Heart right ventricle (tissue), 16 donors: ENCODE data around the gene FXYD4. TPM values are rescaled to one million over a fixed set of nuclear protein-coding genes. Genes with fewer than 3 reads are reported as not detected.
A peak's percentile ranks its signal among the peaks of the same experiment; 100 is the strongest.

Experiments used
- ATAC-seq, 8 donors: fragments of 200-7000 bp; cut with Tn5 transposase; one replicate each; pipeline ENCODE4 v1.9.1; 2020; ENCODE audit warnings: mild to moderate bottlenecking in 8 of 8, moderate library complexity in 8 of 8, moderate number of reproducible peaks in 1 of 8
- DNase-seq, 2 donors: peaks; one replicate each; pipeline ENCODE4 v3.0.0-alpha.2; 2020
- H3K27ac ChIP-seq, 10 donors: fragments of 200-600 bp; sonication (generic) in 2 of 10; one replicate each; pipeline versions ENCODE4 v1.5.0 to v1.8.0; 2020 to 2022; ENCODE audit warnings: mild to moderate bottlenecking in 3 of 10
- H3K27me3 ChIP-seq, 7 donors: fragments of 200-600 bp; one replicate each; pipeline ENCODE4 v1.8.0; 2021 to 2022; ENCODE audit warnings: mild to moderate bottlenecking in 2 of 7
- H3K36me3 ChIP-seq, 9 donors: fragments of 200-600 bp; sonication (generic) in 1 of 9; one replicate each; pipeline versions ENCODE4 v1.5.0 to v1.8.0; 2020 to 2022; ENCODE audit warnings: mild to moderate bottlenecking in 2 of 9
- H3K4me1 ChIP-seq, 9 donors: fragments of 200-600 bp; sonication (generic) in 1 of 9; one replicate each; pipeline versions ENCODE4 v1.5.0 to v1.8.0; 2020 to 2022; ENCODE audit warnings: mild to moderate bottlenecking in 4 of 9
- H3K4me3 ChIP-seq, 10 donors: fragments of 200-600 bp; sonication (generic) in 2 of 10; one replicate each; pipeline versions ENCODE4 v1.5.0 to v1.8.0; 2020 to 2022; ENCODE audit warnings: mild to moderate bottlenecking in 7 of 10, moderate library complexity in 2 of 10
- H3K9me3 ChIP-seq, 11 donors: fragments of 200-600 bp in 10 of 11; sonication (generic) in 2 of 11; one replicate each; pipeline versions ENCODE4 v1.5.0 to v1.8.0; 2013 to 2022; ENCODE audit warnings: mild to moderate bottlenecking in 2 of 11, control low read depth in 1 of 11, moderate library complexity in 1 of 11
- WGBS, 2 donors: extraction: QIAGEN DNeasy Blood & Tissue Kit; methylation state at CpG; one replicate each; pipeline ENCODE4 v1.1.7; 2013; ENCODE audit warnings: inconsistent platforms in 1 of 2; 5-methylcytosine and 5-hydroxymethylcytosine counted together
- intact Hi-C, 10 donors: fragments of 100-400 bp; cut with DNase I; formaldehyde crosslinking; loops; one replicate each; pipeline versions ENCODE4 v1.11.1 to v1.14.2; 2022
- polyA plus RNA-seq, 2 donors: library from polyadenylated mRNA; stranded (reverse); fragments of 200-250 nt; gene quantifications; one replicate each; pipeline ENCODE4 v1.2.3, GENCODE V29; 2013
- total RNA-seq, 10 donors: library from RNA; stranded (reverse); fragmentation: NEBNext Ultra II Directional in 3 of 10; extraction: Animal tissue kit (Norgen Biotek cat#: 25700) in 3 of 10; gene quantifications; one replicate each; pipeline versions ENCODE4 v1.2.1 to v1.2.4, GENCODE V29; 2021 to 2023
- TF ChIP-seq, protein P1 (sequence below), 9 donors: fragments of 200-600 bp; sonication (generic) in 2 of 9; IDR thresholded peaks; one replicate each; pipeline versions ENCODE4 v1.5.0 to v1.8.0; 2021 to 2022; ENCODE audit warnings: antibody characterized with exemption in 9 of 9, mild to moderate bottlenecking in 5 of 9, moderate library complexity in 1 of 9
- donor health status: Arrhythmogenic right ventricular cardiomyopathy.
- donor health status: ischemic (EF 13 %, LVEDD 7.1; RV severe dilation, severe dysfunction).
- donor health status: healthy with polysubstance abuse.
- donor health status: DM: no; HTN: yes; CAD: no.
- donor health status: DM: no; HTN: no; CAD: no.
- donor health status: ischemic (EF 25% LVEDD 6.9; RV normal size, moderate dysfunction).
- donor health status: ischemic (EF 25% LVEDD 5.7; RV mildly dilated, moderate dysfunction).
- donor health status: healthy.
- donor health status: DM: yes; HTN: yes; CAD: no.
- donor health status: Ischemic cardiomyopathy.
- donor health status: ischemic (EF 35%, LVEDD 5.7; RV mildly dilated, moderate dysfunction).
- donor health status: nonischemic (EF 11% LVEDD 7.7; RV severe dilation, severe dysfunction).
- donor health status: DM: yes; HTN: yes; CAD: no.
- donor health status: PGD.
- donor health status: ischemic (EF 29% LVEDD 5.4; RV normal size, mild dysfunction).
- donor health status: nonischemic (EF 23%, LVEDD 6.1; RV moderate dilation, normal function).

The FXYD4 gene
- total and polyA plus RNA-seq, 12 donors, result 0.42 to 1.5 TPM; not detected in 10

DNA sequence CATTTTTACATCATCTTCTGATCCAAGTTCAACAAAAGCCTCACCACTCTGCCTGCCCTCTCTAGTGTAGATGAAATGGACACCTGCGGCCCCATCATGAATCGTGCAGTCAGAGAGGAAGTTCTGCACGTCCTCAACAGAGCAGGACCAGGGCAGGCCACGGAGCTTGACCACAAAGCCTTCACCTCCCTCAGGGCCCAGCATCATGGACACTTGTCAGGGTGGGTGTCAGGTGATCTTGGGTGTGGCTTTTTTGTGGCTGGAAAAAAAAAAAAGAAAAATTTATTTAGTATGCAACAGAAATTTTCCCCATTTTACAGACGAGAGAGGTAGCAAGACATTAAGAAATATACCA is 16.2 kb downstream of the FXYD4 start:
- ATAC-seq, result no peak
- no peak overlapping the region for H3K4me3 ChIP-seq
- H3K27me3 ChIP-seq, result no peaks in the 10 kb centered on the region
- no peak for DNase-seq
- H3K4me1 ChIP-seq, result peaks cover 0 to 44% (median 21%) of the 10 kb centered on the region in 9 donors
- 71 to 75% methylated on average over 5 of the region's 5 CpGs for WGBS, 2 donors
- H3K27ac ChIP-seq, result no peak overlapping the region
- H3K36me3 ChIP-seq, result peaks cover 0 to 84% (median 35%) of the 10 kb centered on the region in 9 donors
- no peaks in the 10 kb centered on the region for H3K9me3 ChIP-seq
- intact Hi-C loops, result no loop called here
- TF ChIP-seq, protein P1, sequence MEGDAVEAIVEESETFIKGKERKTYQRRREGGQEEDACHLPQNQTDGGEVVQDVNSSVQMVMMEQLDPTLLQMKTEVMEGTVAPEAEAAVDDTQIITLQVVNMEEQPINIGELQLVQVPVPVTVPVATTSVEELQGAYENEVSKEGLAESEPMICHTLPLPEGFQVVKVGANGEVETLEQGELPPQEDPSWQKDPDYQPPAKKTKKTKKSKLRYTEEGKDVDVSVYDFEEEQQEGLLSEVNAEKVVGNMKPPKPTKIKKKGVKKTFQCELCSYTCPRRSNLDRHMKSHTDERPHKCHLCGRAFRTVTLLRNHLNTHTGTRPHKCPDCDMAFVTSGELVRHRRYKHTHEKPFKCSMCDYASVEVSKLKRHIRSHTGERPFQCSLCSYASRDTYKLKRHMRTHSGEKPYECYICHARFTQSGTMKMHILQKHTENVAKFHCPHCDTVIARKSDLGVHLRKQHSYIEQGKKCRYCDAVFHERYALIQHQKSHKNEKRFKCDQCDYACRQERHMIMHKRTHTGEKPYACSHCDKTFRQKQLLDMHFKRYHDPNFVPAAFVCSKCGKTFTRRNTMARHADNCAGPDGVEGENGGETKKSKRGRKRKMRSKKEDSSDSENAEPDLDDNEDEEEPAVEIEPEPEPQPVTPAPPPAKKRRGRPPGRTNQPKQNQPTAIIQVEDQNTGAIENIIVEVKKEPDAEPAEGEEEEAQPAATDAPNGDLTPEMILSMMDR (IDR thresholded peaks at IDR 0.05), result no peak

DNA sequence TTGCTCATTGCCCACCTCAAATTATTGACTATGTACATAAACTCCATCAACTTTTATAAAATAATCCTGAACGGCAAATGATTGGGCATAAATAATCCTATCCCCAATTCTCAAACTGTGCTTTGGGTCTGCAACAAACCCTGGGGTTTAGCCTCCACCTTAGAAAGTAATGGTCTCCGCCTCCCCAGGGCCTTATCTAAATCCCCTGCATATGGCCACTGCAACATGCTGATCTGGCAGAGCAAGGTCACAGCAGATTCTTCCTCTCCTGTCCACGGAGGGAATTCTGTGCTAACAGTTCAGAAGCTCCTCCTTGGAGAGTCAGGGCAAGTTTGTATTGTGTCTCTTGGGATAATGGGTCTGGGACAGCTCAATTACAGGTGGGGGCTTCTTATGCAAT is 18.4 kb downstream of the FXYD4 start:
- DNase-seq (no peak), ATAC-seq (no peak)
- peaks cover 0 to 100% (median 51%) of the 10 kb centered on the region in 9 donors for H3K36me3 ChIP-seq
- TF ChIP-seq, protein P1 (IDR thresholded peaks at IDR 0.05), result no peak
- H3K27ac ChIP-seq, result peak overlapping the region in 1 of 10 donors; percentile 33
- H3K9me3 ChIP-seq, result no peaks in the 10 kb centered on the region
- H3K27me3 ChIP-seq, result no peaks in the 10 kb centered on the region
- no peak overlapping the region for H3K4me3 ChIP-seq
- peaks cover 0 to 59% (median 25%) of the 10 kb centered on the region in 9 donors for H3K4me1 ChIP-seq
- 56 to 57% methylated on average over 3 of the region's 3 CpGs for WGBS, 2 donors
- intact Hi-C loops, result loop anchor here in 1 of 10 donors (5.0 kb wide), 1 partner anchor 62 kb away; no protein-coding TSS in a partner anchor

- no peaks in the 10 kb centered on the region for H3K9me3 ChIP-seq
- H3K27ac ChIP-seq, result peak overlapping the region in 1 of 10 donors; percentile 33
- DNase-seq (no peak), ATAC-seq (no peak)
- H3K4me1 ChIP-seq, result peaks cover 3 to 61% (median 27%) of the 10 kb centered on the region in 9 donors
- 76 to 78% methylated on average over 5 of the region's 5 CpGs for WGBS, 2 donors
- peaks cover 0 to 100% (median 51%) of the 10 kb centered on the region in 9 donors for H3K36me3 ChIP-seq
- intact Hi-C loops, result loop anchor here in 1 of 10 donors (5.0 kb wide), 1 partner anchor 62 kb away; no protein-coding TSS in a partner anchor
- TF ChIP-seq, protein P1 (IDR thresholded peaks at IDR 0.05), result no peak
- no peak overlapping the region for H3K4me3 ChIP-seq
- no peaks in the 10 kb centered on the region for H3K27me3 ChIP-seq
These were observed 18.9 kb downstream of the FXYD4 start for GRCh38 chr10:43390333-43390732.

GRCh38 chr10:43390759-43391158 is 19.3 kb downstream of the FXYD4 start:
- no peak for DNase-seq

More at GRCh38 chr10:43390759-43391158, 19.3 kb downstream of the FXYD4 start:
- WGBS, 2 donors, result 70 to 71% methylated on average over 7 of the region's 7 CpGs
- intact Hi-C loops, result loop anchor here in 1 of 10 donors (5.0 kb wide), 1 partner anchor 62 kb away; no protein-coding TSS in a partner anchor
- no peaks in the 10 kb centered on the region for H3K9me3 ChIP-seq
- ATAC-seq, result peak in 7 of 8 donors; percentile 55 to 77 (median 64)
- peaks cover 4 to 65% (median 31%) of the 10 kb centered on the region in 9 donors for H3K4me1 ChIP-seq
- peaks cover 0 to 97% (median 51%) of the 10 kb centered on the region in 9 donors for H3K36me3 ChIP-seq
- no peak overlapping the region for H3K4me3 ChIP-seq
- H3K27me3 ChIP-seq, result no peaks in the 10 kb centered on the region
- TF ChIP-seq, protein P1 (IDR thresholded peaks at IDR 0.05), result peak; percentile 15 to 65 (median 51)
- peak overlapping the region in 1 of 10 donors; percentile 33 for H3K27ac ChIP-seq
